WTC11 (cell line): ENCODE data around the gene NKAIN4.

Experiments
- CREB1 ChIP-seq: sonication (generic); formaldehyde crosslinking; IDR thresholded peaks from 2 replicates; pipeline ENCODE4 v1.8.0; 2023; ENCODE audit warnings: mild to moderate bottlenecking, missing genetic modification reagents
- JAZF1 ChIP-seq: fragments of 250-450 bp; sonication (Bioruptor Pico); IDR thresholded peaks from 2 replicates; pipeline ENCODE4 v1.9.0; 2021; ENCODE audit warnings: moderate library complexity, mild to moderate bottlenecking, inconsistent platforms
- TF ChIP-seq, protein P1 (sequence below): fragments of 200-600 bp; IDR thresholded peaks from 2 replicates; pipeline ENCODE4 v1.8.0; 2022; ENCODE audit warnings: antibody characterized with exemption

DNA sequence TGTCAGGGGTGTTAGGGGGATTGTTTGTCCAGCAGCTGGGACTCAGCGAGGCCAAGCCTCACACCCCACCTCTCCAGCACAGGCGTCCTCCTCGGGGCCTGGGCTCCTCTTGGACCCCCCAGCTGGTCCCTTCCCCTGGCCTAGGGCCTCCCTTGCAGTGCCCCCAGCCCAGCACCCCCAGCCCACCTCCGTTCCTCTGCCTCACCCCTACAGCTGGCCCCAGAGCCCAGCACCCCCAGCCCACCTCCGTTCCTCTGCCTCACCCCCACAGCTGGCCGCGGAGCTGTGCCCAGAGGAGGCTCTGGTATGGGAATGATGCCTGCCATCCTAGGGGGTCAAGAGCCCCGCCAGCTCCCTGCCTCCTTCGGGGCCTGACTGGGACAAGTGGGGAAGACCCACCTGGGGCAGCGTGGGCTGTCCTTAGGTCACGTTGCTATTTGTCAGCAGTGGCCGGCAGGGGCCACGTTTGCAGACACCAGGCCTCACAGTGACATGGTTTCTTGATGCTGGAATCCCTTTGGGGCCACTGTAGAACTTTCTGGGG lies 30.8 kb upstream of the NKAIN4 start:
- TF ChIP-seq CREB1 (CRISPR knock-in tag) (no peak), JAZF1 (CRISPR knock-in tag) (no peak)
- TF ChIP-seq, protein P1, sequence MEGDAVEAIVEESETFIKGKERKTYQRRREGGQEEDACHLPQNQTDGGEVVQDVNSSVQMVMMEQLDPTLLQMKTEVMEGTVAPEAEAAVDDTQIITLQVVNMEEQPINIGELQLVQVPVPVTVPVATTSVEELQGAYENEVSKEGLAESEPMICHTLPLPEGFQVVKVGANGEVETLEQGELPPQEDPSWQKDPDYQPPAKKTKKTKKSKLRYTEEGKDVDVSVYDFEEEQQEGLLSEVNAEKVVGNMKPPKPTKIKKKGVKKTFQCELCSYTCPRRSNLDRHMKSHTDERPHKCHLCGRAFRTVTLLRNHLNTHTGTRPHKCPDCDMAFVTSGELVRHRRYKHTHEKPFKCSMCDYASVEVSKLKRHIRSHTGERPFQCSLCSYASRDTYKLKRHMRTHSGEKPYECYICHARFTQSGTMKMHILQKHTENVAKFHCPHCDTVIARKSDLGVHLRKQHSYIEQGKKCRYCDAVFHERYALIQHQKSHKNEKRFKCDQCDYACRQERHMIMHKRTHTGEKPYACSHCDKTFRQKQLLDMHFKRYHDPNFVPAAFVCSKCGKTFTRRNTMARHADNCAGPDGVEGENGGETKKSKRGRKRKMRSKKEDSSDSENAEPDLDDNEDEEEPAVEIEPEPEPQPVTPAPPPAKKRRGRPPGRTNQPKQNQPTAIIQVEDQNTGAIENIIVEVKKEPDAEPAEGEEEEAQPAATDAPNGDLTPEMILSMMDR, result no peak
